Cardiac muscle cell (in vitro differentiated cells and primary cell): ENCODE results near the gene MYBBP1A. TPM values are rescaled to one million over a fixed set of nuclear protein-coding genes. Genes with fewer than 3 reads are reported as not detected.
A peak's percentile ranks its signal among the peaks of the same experiment; 100 is the strongest.
"Not testable (repeated sequence)": the region's sequence is repeated elsewhere in the genome, so short reads cannot be mapped to it uniquely, and the experiment has no call there.

Source experiments
- DNase-seq, 2 donors: peaks; one replicate each; pipeline versions ENCODE4 v3.0.0 to v3.0.0-alpha.2; 2010 to 2017; ENCODE audit warnings: low read depth in 1 of 2, low spot score in 1 of 2
- H3K27ac ChIP-seq: fragments of 200-600 bp; sonication (generic); 2 replicates; pipeline ENCODE4 v1.5.1; 2016
- H3K27me3 ChIP-seq: fragments of 200-600 bp; sonication (generic); 2 replicates; pipeline ENCODE4 v1.6.0; 2016; ENCODE audit warnings: control low read depth
- H3K36me3 ChIP-seq: fragments of 200-600 bp; sonication (generic); 2 replicates; pipeline ENCODE4 v1.5.1; 2016; ENCODE audit warnings: control low read depth
- H3K4me1 ChIP-seq: fragments of 200-600 bp; sonication (generic); 2 replicates; pipeline ENCODE4 v1.8.1; 2017; ENCODE audit warnings: low read depth, mild to moderate bottlenecking, mixed run types
- H3K4me3 ChIP-seq: fragments of 200-600 bp; sonication (generic); 2 replicates; pipeline ENCODE4 v1.5.1; 2016; ENCODE audit warnings: mild to moderate bottlenecking
- H3K9me3 ChIP-seq: fragments of 200-600 bp; sonication (generic); 2 replicates; pipeline ENCODE4 v1.5.1; 2017; ENCODE audit warnings: low read depth, mild to moderate bottlenecking, control low read depth
- CTCF ChIP-seq: IDR thresholded peaks from 2 replicates; pipeline ENCODE4 v1.5.1; 2012; ENCODE audit warnings: low read depth, mild to moderate bottlenecking, low read length
- polyA plus RNA-seq: library from polyadenylated mRNA; unstranded; fragments of >200 nt; fragmentation: Nextera tagmentation; extraction: Ambion mirVana; gene quantifications from 2 replicates; pipeline ENCODE4 v1.2.1, GENCODE V29; 2016
- total RNA-seq: library from RNA; depleted of rRNA; stranded (reverse); fragments of >200 nt; gene quantifications from 2 replicates; pipeline ENCODE4 v1.2.3, GENCODE V29; 2016

MYBBP1A gene
- total and polyA plus RNA-seq, 2 experiments from 2014 or later = 51.5 to 57.1 TPM

GRCh38 chr17:4599505-4600281, 44.5 kb upstream of the MYBBP1A start:
- Histone ChIP-seq H3K27me3 (no peaks in the 10 kb centered on the region), H3K4me3 (no peak overlapping the region), H3K9me3 (no peaks in the 10 kb centered on the region), H3K27ac (peak overlapping the region; percentile 89), H3K36me3 (peaks cover 24% of the 10 kb centered on the region), H3K4me1 (peaks cover 58% of the 10 kb centered on the region)
- peak; percentile 57 to 92 for DNase-seq
- no peak for TF ChIP-seq CTCF

- peak; percentile 41 to 94 for DNase-seq
- peaks cover 24% of the 10 kb centered on the region for H3K36me3 ChIP-seq
- H3K9me3 ChIP-seq = no peaks in the 10 kb centered on the region
- no peak overlapping the region for H3K4me3 ChIP-seq
- TF ChIP-seq CTCF = no peak
- peak overlapping the region; percentile 89 for H3K27ac ChIP-seq
- peaks cover 51% of the 10 kb centered on the region for H3K4me1 ChIP-seq
- no peaks in the 10 kb centered on the region for H3K27me3 ChIP-seq
Observed at GRCh38 chr17:4598776-4599504, 43.8 kb upstream of the MYBBP1A start.

- no peaks in the 10 kb centered on the region for H3K9me3 ChIP-seq
- H3K27me3 ChIP-seq = no peaks in the 10 kb centered on the region
- H3K4me1 ChIP-seq = peaks cover 50% of the 10 kb centered on the region
- no peak overlapping the region for H3K4me3 ChIP-seq
- no peak for TF ChIP-seq CTCF
- H3K27ac ChIP-seq = peak overlapping the region; percentile 89
- H3K36me3 ChIP-seq = peaks cover 27% of the 10 kb centered on the region
- no peak for DNase-seq
Observed at GRCh38 chr17:4597975-4598374, 42.8 kb upstream of the MYBBP1A start.

GRCh38 chr17:4596636-4597380, 41.6 kb upstream of the MYBBP1A start:
- peaks cover 46% of the 10 kb centered on the region for H3K4me1 ChIP-seq
- peaks cover 22% of the 10 kb centered on the region for H3K36me3 ChIP-seq
- no peaks in the 10 kb centered on the region for H3K9me3 ChIP-seq
- no peak for TF ChIP-seq CTCF
- peak overlapping the region; percentile 89 for H3K27ac ChIP-seq
- no peaks in the 10 kb centered on the region for H3K27me3 ChIP-seq
- H3K4me3 ChIP-seq = no peak overlapping the region
- no peak for DNase-seq

GRCh38 chr17:4595685-4596342, 40.6 kb upstream of the MYBBP1A start:
- Histone ChIP-seq H3K36me3 (peaks cover 22% of the 10 kb centered on the region), H3K27ac (peak overlapping the region; percentile 89), H3K4me1 (peaks cover 46% of the 10 kb centered on the region)
- not testable (repeated sequence) for H3K4me3 ChIP-seq, H3K27me3 ChIP-seq, DNase-seq, H3K9me3 ChIP-seq
